Endothelial cell of umbilical vein (primary cell): ENCODE results near the gene H2AZ2. TPM values are rescaled to one million over a fixed set of nuclear protein-coding genes. Genes with fewer than 3 reads are reported as not detected.

Source experiments
- BruUV-seq: library from RNA; stranded (reverse); fragments of 400-500 nt; replicated peaks from 2 replicates; lab custom pipeline; 2021; lab: Mats Ljungman, UMichigan
- CTCF ChIA-PET: fragments of 300-600, 350-600 bp; sonication (Branson Sonifier 250); formaldehyde crosslinking; loops from one replicate; lab custom pipeline; 2021; ENCODE audit warnings: antibody characterized with exemption, inconsistent platforms; lab: Charles Lee
- POLR2A ChIA-PET: fragments of 300-600, 350-600 bp; sonication (Branson Sonifier 250); formaldehyde crosslinking; loops from one replicate; lab custom pipeline; 2021; ENCODE audit warnings: antibody characterized with exemption, inconsistent platforms; lab: Charles Lee
- DNase-seq: peaks from one replicate; pipeline ENCODE4 v3.0.0-alpha.2; 2011; ENCODE audit warnings: low read depth, low spot score
- FAIRE-seq: peaks from 2 replicates; lab custom pipeline; 2011; peaks lifted over from hg19 to GRCh38; lab: Jason Lieb, UNC
- H2AFZ ChIP-seq: 2 replicates; pipeline ENCODE4 v1.6.0; 2012; ENCODE audit warnings: low read depth, low read length, control low read depth, inconsistent platforms
- H3K27ac ChIP-seq: 2 replicates; pipeline ENCODE4 v1.5.1; 2011; ENCODE audit warnings: low read depth, mild to moderate bottlenecking, control low read depth, low read length, moderate library complexity; ENCODE audit not compliant: insufficient read depth
- H3K27me3 ChIP-seq, 2 experiments: 2 replicates each; pipeline versions ENCODE4 v1.6.0 to v1.6.1; 2011; ENCODE audit warnings: low read length in 2 of 2, mixed read lengths in 1 of 2; ENCODE audit not compliant: control insufficient read depth in 2 of 2, insufficient read depth in 2 of 2
- H3K36me3 ChIP-seq, 2 experiments: 2 replicates in 1 of 2; 3 replicates in 1 of 2; pipeline ENCODE4 v1.5.1; 2011; ENCODE audit warnings: low read length in 2 of 2, mild to moderate bottlenecking in 1 of 2, moderate library complexity in 1 of 2; ENCODE audit not compliant: control insufficient read depth in 2 of 2, insufficient read depth in 2 of 2; ENCODE audit errors: extremely low read depth in 1 of 2
- H3K4me1 ChIP-seq: 3 replicates; pipeline ENCODE4 v1.5.1; 2011; ENCODE audit warnings: mild to moderate bottlenecking, low read length; ENCODE audit not compliant: control insufficient read depth, insufficient read depth; ENCODE audit errors: extremely low read depth
- H3K4me2 ChIP-seq: 2 replicates; pipeline ENCODE4 v1.6.1; 2011; ENCODE audit warnings: low read length, control low read depth, mixed read lengths; ENCODE audit not compliant: insufficient read depth
- H3K4me3 ChIP-seq, 3 experiments: fragments of 200-600 bp in 1 of 3; sonication (generic), shearing (Covaris generic) in 1 of 3; replicated peaks in 1 of 3; 2 replicates each; pipeline ENCODE4 v1.5.1; 2011 to 2016; ENCODE audit warnings: control low read depth in 3 of 3, low read length in 3 of 3, mild to moderate bottlenecking in 2 of 3, inconsistent platforms in 1 of 3, low read depth in 1 of 3, moderate library complexity in 1 of 3; ENCODE audit not compliant: insufficient read depth in 1 of 3
- H3K79me2 ChIP-seq: 2 replicates; pipeline ENCODE4 v1.6.0; 2012; ENCODE audit warnings: low read length, inconsistent platforms; ENCODE audit not compliant: control insufficient read depth, insufficient read depth
- H3K9ac ChIP-seq: replicated peaks from 2 replicates; pipeline ENCODE3; 2011; ENCODE audit warnings: low read length, control low read depth; ENCODE audit not compliant: insufficient read depth; ENCODE audit errors: extremely low read depth
- H3K9me1 ChIP-seq: replicated peaks from 3 replicates; pipeline ENCODE4 v1.6.0; 2011; ENCODE audit warnings: mild to moderate bottlenecking, low read length; ENCODE audit not compliant: control insufficient read depth, insufficient read depth; ENCODE audit errors: extremely low read depth
- H3K9me3 ChIP-seq: replicated peaks from 2 replicates; pipeline ENCODE4 v1.5.1; 2012; ENCODE audit warnings: low read length, inconsistent platforms; ENCODE audit not compliant: control insufficient read depth, insufficient read depth
- H4K20me1 ChIP-seq: replicated peaks from 2 replicates; pipeline ENCODE3; 2011; ENCODE audit warnings: mild to moderate bottlenecking, low read length; ENCODE audit not compliant: control insufficient read depth, insufficient read depth; ENCODE audit errors: extremely low read depth
- EZH2 ChIP-seq: IDR thresholded peaks from 2 replicates; pipeline ENCODE4 v1.6.1; 2012; ENCODE audit warnings: borderline replicate concordance, low read depth, mild to moderate bottlenecking, moderate library complexity, low read length, inconsistent platforms; ENCODE audit not compliant: severe bottlenecking
- FOS ChIP-seq: IDR thresholded peaks from 2 replicates; pipeline ENCODE4 v1.6.1; 2011; ENCODE audit warnings: mild to moderate bottlenecking, low read length, moderate library complexity, borderline replicate concordance; ENCODE audit not compliant: insufficient read depth
- GATA2 ChIP-seq: IDR thresholded peaks from 2 replicates; pipeline ENCODE4 v1.7.0; 2011; ENCODE audit warnings: low read depth, mild to moderate bottlenecking, moderate library complexity, mixed read lengths, low read length; ENCODE audit not compliant: insufficient read length, insufficient read depth
- JUN ChIP-seq: IDR thresholded peaks from 2 replicates; pipeline ENCODE4 v1.6.1; 2011; ENCODE audit warnings: borderline replicate concordance, low read depth; ENCODE audit not compliant: insufficient read length, insufficient read depth
- MYC ChIP-seq: IDR thresholded peaks from one replicate; pipeline ENCODE4 v1.6.1; 2011; ENCODE audit warnings: mild to moderate bottlenecking, low read depth, low read length
- POLR2A ChIP-seq: IDR thresholded peaks from 2 replicates; pipeline ENCODE4 v1.6.1; 2012; ENCODE audit warnings: low read depth, mild to moderate bottlenecking, control low read depth, low read length
- POLR2AphosphoS5 ChIP-seq: IDR thresholded peaks from 2 replicates; pipeline ENCODE4 v1.6.1; 2012; ENCODE audit warnings: low read depth, mild to moderate bottlenecking, control low read depth, low read length, moderate library complexity; ENCODE audit not compliant: insufficient read depth
- dilution Hi-C: fragments of 300-500 bp; cut with MboI; formaldehyde crosslinking; loops from one replicate; pipeline ENCODE4 v1.15.0; 2019; ENCODE audit warnings: low sequenced_read_pairs; ENCODE audit not compliant: extremely low pct_ligation_motif_present
- intact Hi-C: fragments of 100-400 bp; cut with micrococcal nuclease; formaldehyde crosslinking; loops from one replicate; pipeline ENCODE4 v1.10.0; 2022
- polyA plus RNA-seq, 4 experiments: library from polyadenylated mRNA; depleted of rRNA in 3 of 4; stranded (reverse) in 3 of 4; unstranded in 1 of 4; fragments of >200 nt; gene quantifications; 2 replicates each; pipeline versions ENCODE4 v1.2.1 to v1.2.3, GENCODE V29; 2011 to 2012; ENCODE audit warnings: missing spikeins in 1 of 4
- total RNA-seq: library from RNA; stranded (reverse); gene quantifications from 2 replicates; pipeline ENCODE4 v1.2.3, GENCODE V29; 2021
- TF ChIP-seq, protein P1 (sequence below): IDR thresholded peaks from 2 replicates; pipeline ENCODE4 v1.6.1; 2011; ENCODE audit not compliant: insufficient read depth, insufficient read length
- TF ChIP-seq, protein P2 (sequence below), 2 donors: IDR thresholded peaks; 1 replicate in 1 of 2; 2 replicates in 1 of 2; pipeline ENCODE4 v1.5.1; 2011; ENCODE audit warnings: low read length in 2 of 2, mild to moderate bottlenecking in 2 of 2, moderate library complexity in 2 of 2, control low read depth in 1 of 2, inconsistent platforms in 1 of 2, low read depth in 1 of 2; ENCODE audit not compliant: insufficient read depth in 1 of 2; ENCODE audit errors: extremely low read depth in 1 of 2

The H2AZ2 gene
- total and polyA plus RNA-seq, 2 donors (not counting 3 experiments of a cell fraction or from before 2014, with no cell fraction given): 225 to 232 TPM

DNA sequence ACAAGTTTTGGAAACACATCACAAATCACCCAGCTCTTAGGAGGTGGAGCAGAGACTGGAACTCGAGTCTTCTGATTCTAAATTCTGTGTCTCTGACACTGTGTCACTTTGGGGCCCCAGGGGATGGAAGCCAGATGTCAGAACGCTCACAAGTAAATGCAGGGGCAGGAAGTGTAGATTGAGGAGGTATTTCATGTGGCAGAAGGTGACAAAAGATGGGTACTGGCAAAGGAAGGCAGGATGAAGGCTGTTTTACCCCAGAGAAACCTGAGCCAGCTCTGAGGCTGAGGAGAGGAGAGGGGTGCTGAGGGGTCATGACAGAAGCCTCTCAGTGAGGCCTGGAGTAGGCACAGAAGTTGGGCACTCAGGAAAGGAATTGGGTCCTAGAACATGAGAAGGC is 43.5 kb upstream of the H2AZ2 start:
- TF ChIP-seq MYC (no peak), JUN (no peak), FOS (no peak), GATA2 (no peak), POLR2A (no peak), EZH2 (no peak), POLR2AphosphoS5 (no peak)
- TF ChIP-seq, protein P1, sequence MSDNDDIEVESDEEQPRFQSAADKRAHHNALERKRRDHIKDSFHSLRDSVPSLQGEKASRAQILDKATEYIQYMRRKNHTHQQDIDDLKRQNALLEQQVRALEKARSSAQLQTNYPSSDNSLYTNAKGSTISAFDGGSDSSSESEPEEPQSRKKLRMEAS: no peak
- TF ChIP-seq, protein P2, sequence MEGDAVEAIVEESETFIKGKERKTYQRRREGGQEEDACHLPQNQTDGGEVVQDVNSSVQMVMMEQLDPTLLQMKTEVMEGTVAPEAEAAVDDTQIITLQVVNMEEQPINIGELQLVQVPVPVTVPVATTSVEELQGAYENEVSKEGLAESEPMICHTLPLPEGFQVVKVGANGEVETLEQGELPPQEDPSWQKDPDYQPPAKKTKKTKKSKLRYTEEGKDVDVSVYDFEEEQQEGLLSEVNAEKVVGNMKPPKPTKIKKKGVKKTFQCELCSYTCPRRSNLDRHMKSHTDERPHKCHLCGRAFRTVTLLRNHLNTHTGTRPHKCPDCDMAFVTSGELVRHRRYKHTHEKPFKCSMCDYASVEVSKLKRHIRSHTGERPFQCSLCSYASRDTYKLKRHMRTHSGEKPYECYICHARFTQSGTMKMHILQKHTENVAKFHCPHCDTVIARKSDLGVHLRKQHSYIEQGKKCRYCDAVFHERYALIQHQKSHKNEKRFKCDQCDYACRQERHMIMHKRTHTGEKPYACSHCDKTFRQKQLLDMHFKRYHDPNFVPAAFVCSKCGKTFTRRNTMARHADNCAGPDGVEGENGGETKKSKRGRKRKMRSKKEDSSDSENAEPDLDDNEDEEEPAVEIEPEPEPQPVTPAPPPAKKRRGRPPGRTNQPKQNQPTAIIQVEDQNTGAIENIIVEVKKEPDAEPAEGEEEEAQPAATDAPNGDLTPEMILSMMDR (IDR thresholded peaks at IDR 0.05; ENCODE audit: extremely low read depth in 1 of 2, insufficient read depth in 1 of 2, low read depth in 1 of 2, low read length in 2 of 2): no peak
- Histone ChIP-seq H3K9ac (no peak overlapping the region), H3K27me3 (no peaks in the 10 kb centered on the region), H3K27ac (no peak overlapping the region), H3K79me2 (no peaks in the 10 kb centered on the region), H3K4me2 (no peak overlapping the region), H3K9me3 (no peaks in the 10 kb centered on the region), H3K9me1 (no peaks in the 10 kb centered on the region), H2AFZ (no peak overlapping the region), H4K20me1 (no peaks in the 10 kb centered on the region), H3K4me3 (no peak overlapping the region), H3K4me1 (no peaks in the 10 kb centered on the region), H3K36me3 (no peaks in the 10 kb centered on the region)
- ChIA-PET CTCF (interaction anchor here (1.8 kb wide), 1 partner anchor 34 kb away, joined by 6 read pairs; no protein-coding TSS in a partner anchor), POLR2A (no interaction called here)
- intact Hi-C loops (no loop called here), dilution Hi-C loops (no loop called here)
- FAIRE-seq (no peak), DNase-seq (no peak)
- no TSS peak for BruUV-seq
